Measurements from ENCODE around the gene BTBD16. TPM values are rescaled to one million over a fixed set of nuclear protein-coding genes. Genes with fewer than 3 reads are reported as not detected.

Gene BTBD16
- total RNA-seq, 6 experiments from 2014 or later = not detected

DNA sequence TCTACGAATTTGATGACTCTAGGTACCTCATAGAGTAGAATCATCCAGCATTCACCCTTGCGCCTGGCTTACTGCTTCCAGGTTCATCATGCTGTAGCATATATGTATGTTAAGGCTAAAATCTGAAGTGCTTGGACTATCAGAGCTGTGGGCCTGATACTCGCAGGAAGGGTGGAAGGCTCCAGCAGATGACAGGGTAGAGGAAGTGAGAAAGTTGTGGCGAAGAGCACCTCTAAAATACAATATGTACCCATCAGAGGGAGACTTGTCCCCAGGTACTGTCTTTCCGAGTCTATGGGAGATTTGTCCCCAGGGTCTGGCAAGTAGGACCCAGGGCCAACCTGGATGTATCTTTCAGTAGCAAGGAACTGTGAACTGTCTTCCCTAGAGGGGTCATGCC, 55.3 kb downstream of the BTBD16 start:
- DNase-seq = no peak
- peaks cover 17% of the 10 kb centered on the region for H3K27me3 Mint-ChIP-seq (ENCODE audit: insufficient read depth)
- H3K4me1 Mint-ChIP-seq (ENCODE audit: low read depth) = no peaks in the 10 kb centered on the region
- H3K4me3 Mint-ChIP-seq = no peak overlapping the region
- no peak overlapping the region for H3K27ac Mint-ChIP-seq
- no peaks in the 10 kb centered on the region for H3K9me3 Mint-ChIP-seq
- no peaks in the 10 kb centered on the region for H3K36me3 Mint-ChIP-seq (ENCODE audit: low read depth)
- TF ChIP-seq, protein P1, sequence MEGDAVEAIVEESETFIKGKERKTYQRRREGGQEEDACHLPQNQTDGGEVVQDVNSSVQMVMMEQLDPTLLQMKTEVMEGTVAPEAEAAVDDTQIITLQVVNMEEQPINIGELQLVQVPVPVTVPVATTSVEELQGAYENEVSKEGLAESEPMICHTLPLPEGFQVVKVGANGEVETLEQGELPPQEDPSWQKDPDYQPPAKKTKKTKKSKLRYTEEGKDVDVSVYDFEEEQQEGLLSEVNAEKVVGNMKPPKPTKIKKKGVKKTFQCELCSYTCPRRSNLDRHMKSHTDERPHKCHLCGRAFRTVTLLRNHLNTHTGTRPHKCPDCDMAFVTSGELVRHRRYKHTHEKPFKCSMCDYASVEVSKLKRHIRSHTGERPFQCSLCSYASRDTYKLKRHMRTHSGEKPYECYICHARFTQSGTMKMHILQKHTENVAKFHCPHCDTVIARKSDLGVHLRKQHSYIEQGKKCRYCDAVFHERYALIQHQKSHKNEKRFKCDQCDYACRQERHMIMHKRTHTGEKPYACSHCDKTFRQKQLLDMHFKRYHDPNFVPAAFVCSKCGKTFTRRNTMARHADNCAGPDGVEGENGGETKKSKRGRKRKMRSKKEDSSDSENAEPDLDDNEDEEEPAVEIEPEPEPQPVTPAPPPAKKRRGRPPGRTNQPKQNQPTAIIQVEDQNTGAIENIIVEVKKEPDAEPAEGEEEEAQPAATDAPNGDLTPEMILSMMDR (IDR thresholded peaks at IDR 0.05) = no peak

DNA sequence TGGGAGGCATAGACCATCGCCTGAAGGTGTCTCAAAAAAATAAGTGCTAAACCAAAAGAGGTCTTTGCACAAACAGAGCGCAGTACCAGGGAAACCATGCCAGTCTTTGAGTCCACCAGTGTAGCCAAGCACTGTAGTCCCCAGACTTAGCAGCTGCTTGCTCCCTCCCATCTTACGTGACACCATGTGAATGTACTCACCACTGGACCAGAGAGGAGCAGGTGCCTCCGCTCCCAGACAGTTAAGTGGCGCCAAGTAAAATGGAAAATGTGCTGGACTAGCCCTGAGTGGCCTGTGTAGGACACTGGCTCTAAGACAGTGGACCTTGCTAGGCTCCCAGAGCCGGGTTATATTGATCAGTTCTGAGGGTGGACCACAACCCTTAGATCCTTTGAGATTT, 55.7 kb downstream of the BTBD16 start:
- no peak overlapping the region for H3K27ac Mint-ChIP-seq
- no peaks in the 10 kb centered on the region for H3K4me1 Mint-ChIP-seq (ENCODE audit: low read depth)
- TF ChIP-seq, protein P1 (IDR thresholded peaks at IDR 0.05) = no peak
- no peak overlapping the region for H3K4me3 Mint-ChIP-seq
- no peaks in the 10 kb centered on the region for H3K36me3 Mint-ChIP-seq (ENCODE audit: low read depth)
- H3K9me3 Mint-ChIP-seq = no peaks in the 10 kb centered on the region
- DNase-seq = no peak
- peaks cover 21% of the 10 kb centered on the region for H3K27me3 Mint-ChIP-seq (ENCODE audit: insufficient read depth)

DNA sequence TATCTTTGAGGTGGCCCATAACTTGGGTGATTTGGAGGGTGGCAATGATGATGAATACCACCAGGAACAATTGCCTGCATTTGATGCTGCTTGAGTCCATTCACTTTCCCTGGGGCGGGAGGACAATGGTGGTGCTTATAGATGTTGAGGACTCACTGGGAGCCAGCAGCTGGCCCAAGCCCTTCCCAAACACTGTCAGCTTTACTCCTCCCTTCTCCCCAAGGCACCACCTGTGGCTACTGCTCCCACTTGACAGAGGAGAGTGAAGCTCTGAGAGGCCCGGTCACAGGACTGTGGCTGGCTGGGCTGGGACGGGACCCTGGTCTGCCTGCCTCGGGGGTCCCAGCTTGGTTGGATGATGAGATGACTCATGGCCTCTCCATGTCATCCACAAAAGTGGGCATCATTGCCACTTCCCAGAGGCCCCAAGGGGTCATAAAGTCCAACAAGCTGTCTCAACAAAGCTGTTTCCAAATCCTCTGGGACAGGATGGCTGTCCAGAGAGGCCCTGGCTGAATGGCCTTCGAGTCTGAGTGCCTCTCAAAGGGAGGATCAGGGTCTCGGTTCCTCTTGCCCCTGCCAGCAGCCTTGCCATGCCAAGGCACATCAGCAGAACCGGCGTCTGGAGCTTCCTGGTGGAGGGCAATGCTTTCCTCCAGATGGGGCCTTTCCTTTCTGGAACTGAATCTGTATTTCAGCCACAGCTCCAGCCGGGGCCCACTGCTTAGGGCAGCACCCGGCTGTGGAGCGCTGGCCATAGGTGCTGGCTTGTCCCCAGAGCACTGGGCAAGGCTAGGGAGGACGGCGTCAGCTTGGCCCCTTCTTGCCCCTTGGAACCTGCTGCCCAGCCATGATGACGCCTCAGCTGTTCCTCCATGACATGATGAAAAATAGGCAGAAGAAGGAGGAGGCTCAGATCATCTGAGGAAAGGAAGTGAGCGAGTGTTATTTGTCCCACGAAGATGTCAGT, 56.4 kb downstream of the BTBD16 start:
- H3K27me3 Mint-ChIP-seq (ENCODE audit: insufficient read depth) = peaks cover 21% of the 10 kb centered on the region
- no peak for DNase-seq
- H3K27ac Mint-ChIP-seq = no peak overlapping the region
- H3K4me3 Mint-ChIP-seq = no peak overlapping the region
- no peaks in the 10 kb centered on the region for H3K4me1 Mint-ChIP-seq (ENCODE audit: low read depth)
- no peaks in the 10 kb centered on the region for H3K36me3 Mint-ChIP-seq (ENCODE audit: low read depth)
- TF ChIP-seq, protein P1 (IDR thresholded peaks at IDR 0.05) = no peak
- H3K9me3 Mint-ChIP-seq = no peaks in the 10 kb centered on the region

DNA sequence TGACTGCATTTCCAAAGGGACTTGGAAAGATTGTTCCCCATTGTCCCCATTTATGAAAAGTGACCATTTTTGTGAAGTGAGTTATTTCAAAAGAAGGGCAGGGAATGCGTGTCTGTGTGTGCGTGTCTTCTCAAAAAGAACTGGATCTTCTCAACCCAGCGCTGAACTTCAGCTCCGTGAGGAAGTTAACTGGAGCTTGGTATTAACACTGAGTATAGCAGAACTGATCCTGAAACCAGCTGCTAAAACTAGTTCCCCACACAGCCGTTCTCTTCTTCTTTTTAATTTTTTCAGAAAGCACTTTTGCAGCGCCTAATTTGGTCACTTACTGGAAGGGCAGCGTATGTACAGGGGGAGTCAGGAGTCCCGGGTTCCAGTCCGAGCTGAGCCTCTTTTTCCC, 57.6 kb downstream of the BTBD16 start:
- TF ChIP-seq, protein P1 (IDR thresholded peaks at IDR 0.05) = no peak
- Mint-ChIP-seq H3K36me3 (ENCODE audit: low read depth) (no peaks in the 10 kb centered on the region), H3K27me3 (ENCODE audit: insufficient read depth) (peaks cover 21% of the 10 kb centered on the region), H3K9me3 (no peaks in the 10 kb centered on the region), H3K4me1 (ENCODE audit: low read depth) (0 out of 2 replicates have a peak, but pooled peaks cover 5% of the 10 kb centered on the region), H3K4me3 (no peak overlapping the region), H3K27ac (no peak overlapping the region)
- no peak for DNase-seq

DNA sequence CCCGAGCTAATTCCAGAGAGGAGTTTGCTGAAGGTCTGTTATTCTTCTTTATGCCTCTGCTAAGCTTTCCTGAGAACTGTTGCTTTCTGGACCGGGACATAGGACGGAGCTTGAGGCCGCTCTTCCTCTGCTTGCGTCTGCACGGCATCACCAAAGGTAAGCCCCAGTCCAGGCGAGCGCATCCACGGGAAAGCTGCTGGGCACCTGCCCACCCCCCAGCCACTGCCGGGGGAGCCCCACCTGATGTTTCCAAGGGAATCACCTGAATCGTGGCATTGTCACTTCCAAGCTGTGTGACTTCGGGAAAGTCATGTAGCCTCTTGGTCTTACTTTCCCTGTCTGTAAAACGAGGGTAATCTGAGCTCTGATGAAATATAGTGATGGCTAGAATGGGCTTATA, 58.3 kb downstream of the BTBD16 start:
- Mint-ChIP-seq H3K27me3 (ENCODE audit: insufficient read depth) (peaks cover 21% of the 10 kb centered on the region), H3K9me3 (no peaks in the 10 kb centered on the region), H3K4me3 (no peak overlapping the region), H3K27ac (no peak overlapping the region), H3K4me1 (ENCODE audit: low read depth) (0 out of 2 replicates have a peak, but pooled peaks cover 5% of the 10 kb centered on the region), H3K36me3 (ENCODE audit: low read depth) (no peaks in the 10 kb centered on the region)
- DNase-seq = no peak
- TF ChIP-seq, protein P1 (IDR thresholded peaks at IDR 0.05) = no peak
